GM10266 (cell line): ENCODE results near the gene GOLGA2.

Experiments used
- DNase-seq: peaks from one replicate; pipeline ENCODE4 v3.0.0; 2012; ENCODE audit errors: extremely low spot score
- TF ChIP-seq, protein P1 (sequence below): IDR thresholded peaks from 2 replicates; pipeline ENCODE4 v1.5.1; 2012; ENCODE audit warnings: mild to moderate bottlenecking, low read depth; ENCODE audit not compliant: control insufficient read depth, insufficient read depth; ENCODE audit errors: missing control alignments

GOLGA2 gene

DNA sequence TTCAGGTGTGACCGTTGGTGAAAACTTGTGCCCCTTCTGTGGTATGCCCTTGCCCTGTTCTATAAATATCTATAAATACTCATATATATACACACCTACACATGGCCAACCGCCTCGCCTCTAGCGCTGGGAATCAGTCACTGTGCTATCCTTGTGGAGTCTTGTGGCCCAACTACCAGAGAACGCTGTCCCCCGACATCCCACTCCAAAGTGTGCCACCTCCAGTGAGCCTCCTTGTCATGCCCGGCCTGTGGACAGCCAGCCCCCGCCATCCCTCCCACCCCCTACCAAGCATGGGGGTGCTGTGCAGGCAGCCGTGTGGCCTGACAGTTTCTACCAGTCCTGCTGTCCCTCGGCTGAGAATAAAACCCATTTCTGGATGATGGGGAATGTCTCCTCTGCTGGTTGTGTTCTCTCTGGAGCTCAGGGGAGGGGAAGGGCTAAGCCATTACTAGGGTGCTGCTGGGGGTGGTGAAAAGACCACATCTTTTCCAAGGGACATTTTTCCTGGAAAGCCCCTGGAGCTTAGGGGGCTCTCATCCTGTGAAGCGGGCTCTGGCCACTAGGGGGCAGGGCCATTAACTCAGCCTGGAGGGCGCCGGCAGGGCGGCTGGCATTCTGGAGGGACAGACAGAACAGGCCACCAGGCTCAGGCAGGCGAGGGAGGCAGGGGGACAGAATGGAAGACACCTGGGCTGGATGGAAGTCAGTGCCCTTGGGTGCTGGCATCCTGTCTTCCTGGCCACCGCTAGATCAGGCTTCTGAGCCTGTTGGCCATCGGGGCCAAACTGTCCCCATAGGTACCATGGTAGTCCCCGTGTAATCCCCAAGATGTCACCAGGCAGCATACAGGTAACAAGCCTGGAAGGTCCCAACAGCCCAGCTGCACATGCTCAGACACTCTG is 20.7 kb downstream of the GOLGA2 start:
- TF ChIP-seq, protein P1, sequence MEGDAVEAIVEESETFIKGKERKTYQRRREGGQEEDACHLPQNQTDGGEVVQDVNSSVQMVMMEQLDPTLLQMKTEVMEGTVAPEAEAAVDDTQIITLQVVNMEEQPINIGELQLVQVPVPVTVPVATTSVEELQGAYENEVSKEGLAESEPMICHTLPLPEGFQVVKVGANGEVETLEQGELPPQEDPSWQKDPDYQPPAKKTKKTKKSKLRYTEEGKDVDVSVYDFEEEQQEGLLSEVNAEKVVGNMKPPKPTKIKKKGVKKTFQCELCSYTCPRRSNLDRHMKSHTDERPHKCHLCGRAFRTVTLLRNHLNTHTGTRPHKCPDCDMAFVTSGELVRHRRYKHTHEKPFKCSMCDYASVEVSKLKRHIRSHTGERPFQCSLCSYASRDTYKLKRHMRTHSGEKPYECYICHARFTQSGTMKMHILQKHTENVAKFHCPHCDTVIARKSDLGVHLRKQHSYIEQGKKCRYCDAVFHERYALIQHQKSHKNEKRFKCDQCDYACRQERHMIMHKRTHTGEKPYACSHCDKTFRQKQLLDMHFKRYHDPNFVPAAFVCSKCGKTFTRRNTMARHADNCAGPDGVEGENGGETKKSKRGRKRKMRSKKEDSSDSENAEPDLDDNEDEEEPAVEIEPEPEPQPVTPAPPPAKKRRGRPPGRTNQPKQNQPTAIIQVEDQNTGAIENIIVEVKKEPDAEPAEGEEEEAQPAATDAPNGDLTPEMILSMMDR, result peak; percentile 79
- peak; percentile 81 for DNase-seq

DNA sequence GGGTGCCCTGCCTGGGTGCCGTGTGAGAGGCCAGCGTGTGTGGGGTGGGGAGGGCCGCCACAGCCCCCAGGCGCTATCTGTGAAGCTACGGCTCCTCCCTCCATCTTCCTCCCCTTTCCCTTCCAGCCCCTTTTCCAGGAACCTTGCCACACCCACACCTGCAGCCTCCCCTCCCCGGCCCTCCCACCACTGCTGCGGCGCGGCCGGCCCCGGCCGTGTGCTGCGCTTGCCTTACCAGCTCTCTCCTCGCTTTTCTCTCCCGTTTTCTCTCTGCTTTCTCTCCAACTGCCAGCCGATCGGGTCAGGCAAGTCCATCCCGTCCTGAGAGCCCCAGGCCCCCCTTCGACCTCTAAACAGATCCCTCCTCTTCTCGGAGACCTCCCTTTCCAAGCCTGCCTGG is 21.4 kb downstream of the GOLGA2 start:
- DNase-seq, result no peak
- TF ChIP-seq, protein P1, result no peak

DNA sequence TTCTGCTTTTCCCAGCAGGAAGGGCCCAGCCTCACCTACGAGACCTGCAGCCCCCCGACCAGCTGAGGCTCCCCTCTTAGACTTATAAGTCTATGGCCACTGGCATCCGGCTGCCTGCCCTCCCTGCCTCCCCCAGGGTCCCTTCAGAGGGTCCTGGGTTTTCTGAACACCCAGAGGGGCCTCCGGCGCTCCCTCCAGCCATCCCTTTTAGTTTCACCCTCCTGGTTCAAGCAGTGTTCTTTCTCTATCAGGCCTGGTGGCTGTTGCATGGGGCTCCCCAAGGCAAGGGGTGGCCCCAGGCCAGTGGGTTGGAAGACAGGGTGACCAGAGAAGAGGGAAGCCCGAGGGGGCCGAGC is 21.8 kb downstream of the GOLGA2 start:
- no peak for DNase-seq
- TF ChIP-seq, protein P1, result no peak

DNA sequence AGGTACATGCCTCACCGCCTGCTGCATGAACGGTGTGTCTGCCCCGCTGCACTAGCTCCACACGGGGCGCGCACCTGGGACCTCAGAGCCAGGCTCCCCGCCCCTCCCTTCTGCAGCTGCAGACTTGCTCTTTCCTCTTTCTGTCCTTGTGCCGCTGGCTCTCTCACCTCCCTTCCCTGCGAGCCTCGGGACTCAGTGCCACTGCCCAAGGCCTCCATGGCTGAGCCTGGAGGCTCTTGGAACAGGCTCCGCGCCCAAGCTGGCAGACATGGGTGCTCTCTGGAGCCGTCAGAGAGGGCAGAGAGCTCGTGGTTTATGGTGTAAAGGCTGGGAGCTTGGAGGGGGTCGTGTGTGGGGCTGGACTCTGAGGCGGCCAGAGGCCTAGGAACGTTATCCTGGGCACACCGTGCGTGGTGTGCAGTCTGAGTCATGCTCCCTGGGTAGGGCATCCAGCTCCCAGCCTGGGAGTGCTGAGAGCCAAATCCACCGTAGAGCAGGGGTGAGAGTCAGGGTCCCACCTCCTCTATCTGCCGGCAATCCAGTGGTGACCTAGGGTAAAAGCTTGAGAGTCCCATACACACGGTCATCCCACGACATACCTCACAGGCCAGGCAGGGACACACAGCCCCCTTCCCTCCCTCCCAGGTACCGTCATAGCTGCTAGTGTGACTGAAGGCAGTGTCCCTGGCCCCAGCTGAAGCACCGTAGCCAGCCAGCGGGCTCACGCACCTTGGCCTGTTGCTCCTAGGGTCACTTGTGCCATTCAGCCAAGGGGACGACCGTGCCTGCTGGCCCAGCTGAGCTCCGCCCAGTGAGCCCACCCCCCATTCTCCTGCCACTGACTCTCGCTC is 22.4 kb downstream of the GOLGA2 start:
- DNase-seq, result no peak
- TF ChIP-seq, protein P1, result no peak

DNA sequence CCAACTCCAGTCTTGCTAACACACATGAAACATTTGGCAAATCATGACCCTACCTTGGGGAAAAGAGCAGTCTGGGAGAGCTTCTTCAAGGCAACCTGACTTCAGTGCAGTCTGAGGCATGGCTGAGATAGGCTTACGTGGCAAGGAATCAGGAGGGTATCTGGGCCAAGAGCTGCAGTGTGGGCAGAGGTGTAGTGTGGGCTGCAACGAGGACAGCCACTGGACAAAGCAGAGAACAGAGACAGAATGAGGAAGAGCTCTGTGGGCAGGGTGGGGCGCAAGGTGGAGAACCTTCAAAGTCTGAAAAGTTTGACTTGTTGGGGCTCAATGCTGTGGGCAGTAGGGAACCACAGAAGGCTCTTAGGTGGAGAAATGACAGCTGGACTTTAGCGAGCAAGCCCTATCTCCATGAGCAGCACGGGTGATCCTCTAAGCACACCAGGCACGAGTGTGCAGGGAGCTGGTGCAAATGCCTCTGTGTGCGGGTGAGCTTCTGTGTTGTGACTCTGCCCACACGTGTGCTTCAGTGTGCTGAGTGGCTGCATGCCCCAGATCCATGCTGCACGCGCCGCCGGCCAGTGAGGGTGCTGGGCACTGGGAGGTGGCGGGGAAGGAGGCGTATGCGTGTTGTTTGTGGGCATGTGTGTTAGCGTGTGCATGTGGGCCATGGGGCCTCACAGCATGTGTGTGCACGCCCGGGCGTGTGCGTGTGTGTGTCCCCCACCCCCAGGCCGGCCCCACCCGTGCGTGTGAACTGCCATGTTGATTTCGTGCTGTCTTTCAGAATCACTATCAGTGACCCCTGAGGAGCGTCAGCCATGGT is 23.3 kb downstream of the GOLGA2 start:
- TF ChIP-seq, protein P1, result no peak
- DNase-seq, result no peak

DNA sequence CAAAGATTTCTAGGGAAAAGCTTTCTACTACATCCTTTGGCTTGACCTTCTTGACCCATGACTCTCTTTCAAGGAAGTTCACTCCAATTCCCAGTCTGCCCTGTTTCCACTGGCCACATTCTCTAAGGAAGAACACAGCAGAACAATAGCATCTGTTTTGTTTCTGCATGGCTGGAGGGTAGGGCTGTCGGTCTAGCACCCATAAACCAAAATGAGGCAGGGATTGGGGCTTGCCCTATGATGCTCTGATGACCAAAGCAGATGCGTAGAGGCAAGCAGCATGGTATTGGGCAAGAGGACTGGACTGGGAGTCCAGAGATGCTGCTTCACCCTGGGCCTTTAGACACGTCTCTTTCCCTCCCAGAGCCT is 24.1 kb downstream of the GOLGA2 start:
- DNase-seq, result no peak
- TF ChIP-seq, protein P1, result no peak
